ENCODE results near the gene ATP2B1.

The ATP2B1 gene

GRCh38 chr12:89669197-89669596, 39.4 kb downstream of the ATP2B1 start:
- TF ChIP-seq ZFX (IDR thresholded peaks at IDR 0.05) (no peak), CTCF (conservative IDR thresholded peaks at IDR 0.05) (no peak)
- no peak overlapping the region for H3K27ac ChIP-seq

- TF ChIP-seq ZFX (IDR thresholded peaks at IDR 0.05): no peak
- TF ChIP-seq CTCF (conservative IDR thresholded peaks at IDR 0.05): no peak
- no peak overlapping the region for H3K27ac ChIP-seq
Observed at GRCh38 chr12:89665556-89665955, 43.1 kb downstream of the ATP2B1 start.

- no peak overlapping the region for H3K27ac ChIP-seq
- TF ChIP-seq CTCF (conservative IDR thresholded peaks at IDR 0.05) (no peak), ZFX (IDR thresholded peaks at IDR 0.05) (no peak)
Observed at GRCh38 chr12:89664441-89664840, 44.2 kb downstream of the ATP2B1 start.

GRCh38 chr12:89663577-89664357, 44.9 kb downstream of the ATP2B1 start:
- no peak overlapping the region for H3K27ac ChIP-seq
- TF ChIP-seq ZFX (IDR thresholded peaks at IDR 0.05) (no peak), CTCF (conservative IDR thresholded peaks at IDR 0.05) (no peak)

GRCh38 chr12:89662623-89663022, 46.0 kb downstream of the ATP2B1 start:
- no peak overlapping the region for H3K27ac ChIP-seq
- TF ChIP-seq ZFX (IDR thresholded peaks at IDR 0.05) (no peak), CTCF (conservative IDR thresholded peaks at IDR 0.05) (no peak)

GRCh38 chr12:89661706-89662330, 46.8 kb downstream of the ATP2B1 start:
- TF ChIP-seq CTCF (conservative IDR thresholded peaks at IDR 0.05): no peak
- TF ChIP-seq ZFX (IDR thresholded peaks at IDR 0.05): no peak
- H3K27ac ChIP-seq: no peak overlapping the region

GRCh38 chr12:89657739-89658138, 50.9 kb downstream of the ATP2B1 start:
- H3K27ac ChIP-seq: no peak overlapping the region
- no peak for TF ChIP-seq CTCF (conservative IDR thresholded peaks at IDR 0.05)
- TF ChIP-seq ZFX (IDR thresholded peaks at IDR 0.05): no peak
